ENCODE results near the gene CNGA3.
"Not testable (repeated sequence)": the region's sequence is repeated elsewhere in the genome, so short reads cannot be mapped to it uniquely, and the experiment has no call there.

- not testable (repeated sequence) for TF ChIP-seq POLR2A, CTCF (IDR thresholded peaks at IDR 0.05)
These were observed 26.1 kb upstream of the CNGA3 start for GRCh38 chr2:98320171-98320570.
